ENCODE data around the gene PHACTR4. TPM values are rescaled to one million over a fixed set of nuclear protein-coding genes. Genes with fewer than 3 reads are reported as not detected.
A peak's percentile ranks its signal among the peaks of the same experiment; 100 is the strongest.
"Not testable (repeated sequence)": the region's sequence is repeated elsewhere in the genome, so short reads cannot be mapped to it uniquely, and the experiment has no call there.

Gene PHACTR4
- total and polyA plus RNA-seq, 9 of the 15 experiments (the other 6 are each of a cell fraction or from before 2014, with no cell fraction given): 6.4 to 43.6 (median 14.2) TPM

DNA sequence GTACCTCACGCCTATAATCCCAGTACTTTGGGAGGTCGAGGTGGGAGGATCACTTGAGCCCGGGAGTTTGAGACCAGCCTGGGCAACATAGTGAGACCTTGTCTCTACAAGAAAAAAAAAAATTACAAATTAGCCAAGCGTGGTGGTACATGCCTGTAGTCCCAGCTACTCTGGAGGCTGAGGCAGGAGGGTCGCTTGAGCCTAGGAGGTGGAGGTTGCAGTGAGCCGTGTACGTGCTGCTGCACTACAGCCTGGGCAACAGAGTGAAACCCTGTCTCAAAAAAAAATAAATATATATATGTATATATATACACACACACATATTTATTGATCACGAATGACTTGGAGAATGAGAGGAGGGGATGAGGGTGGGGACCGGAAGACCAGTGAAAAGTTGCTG lies 153.0 kb downstream of the PHACTR4 start:
- H3K4me1 ChIP-seq (replicated peaks in 1 of 2; ENCODE audit: control insufficient read depth in 2 of 2, insufficient read depth in 2 of 2, low read length in 2 of 2): peaks cover 56 to 57% of the 10 kb centered on the region in 2 experiments
- intact Hi-C loops (cut with micrococcal nuclease): not testable (repeated sequence)

DNA sequence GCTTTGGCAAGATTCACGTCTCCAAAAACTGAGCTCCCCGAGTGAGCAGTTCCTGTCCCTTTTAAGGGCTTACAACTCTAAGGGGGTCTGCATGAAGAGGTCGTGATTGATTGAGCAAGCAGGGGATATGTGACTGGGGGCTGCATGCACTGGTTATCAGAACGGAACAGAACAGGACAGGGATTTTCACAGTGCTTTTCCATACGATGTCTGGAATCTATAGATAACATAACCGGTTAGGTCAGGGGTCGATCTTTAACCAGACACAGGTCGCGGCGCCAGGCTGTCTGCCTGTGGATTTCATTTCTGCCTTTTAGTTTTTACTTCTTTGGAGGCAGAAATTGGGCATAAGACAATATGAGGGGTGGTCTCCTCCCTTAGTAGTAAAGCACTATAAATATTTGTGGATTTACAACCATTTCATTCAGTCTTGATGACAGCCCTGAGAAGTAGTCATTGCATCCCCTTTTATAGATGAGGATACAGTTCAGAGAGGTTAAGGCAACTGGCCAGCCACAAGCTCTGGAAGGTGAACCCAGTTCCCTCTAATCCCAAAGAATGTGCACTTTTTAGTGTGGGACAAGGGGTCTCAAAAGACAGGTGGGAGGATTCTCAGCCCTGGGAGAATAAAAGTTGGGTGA lies 155.6 kb downstream of the PHACTR4 start:
- BruUV-seq (replicated peaks); intact Hi-C loops (cut with micrococcal nuclease); H3K27me3 ChIP-seq (ENCODE audit: control insufficient read depth in 2 of 2, insufficient read depth in 2 of 2, low read length in 2 of 2); H3K4me3 ChIP-seq; H3K9me3 ChIP-seq (replicated peaks; ENCODE audit: control insufficient read depth, insufficient read depth, low read depth, low read length); in situ Hi-C loops (cut with MboI); H3K9me1 ChIP-seq (ENCODE audit: control insufficient read depth, insufficient read depth, low read length); CTCF ChIA-PET (ENCODE audit: low intra/inter-chr PET ratio); H2AFZ ChIP-seq (ENCODE audit: low read depth, low read length); H3K9ac ChIP-seq (ENCODE audit: insufficient read depth in 1 of 2, low read depth in 2 of 2, low read length in 2 of 2); TF ChIP-seq MYC (IDR thresholded peaks at IDR 0.05; ENCODE audit: low read depth, low read length): not testable (repeated sequence)
- peaks cover 50% of the 10 kb centered on the region for H4K20me1 ChIP-seq (replicated peaks; ENCODE audit: control insufficient read depth, insufficient read depth, low read length)
- H3K4me1 ChIP-seq (replicated peaks in 1 of 2; ENCODE audit: control insufficient read depth in 2 of 2, insufficient read depth in 2 of 2, low read length in 2 of 2): peaks cover 34 to 40% of the 10 kb centered on the region in 2 experiments
- FAIRE-seq (peak; percentile 70), ATAC-seq (peak; percentile 56), DNase-seq (ENCODE audit: extremely low read depth in 1 of 4, low spot score in 3 of 4) (peak in 1 of 4 experiments; percentile 68)
- H3K4me2 ChIP-seq (ENCODE audit: insufficient read depth, low read length): peak overlapping the region; percentile 19; the same call in 1 of the 2 replicates
- peaks cover 92% of the 10 kb centered on the region for H3K79me2 ChIP-seq (ENCODE audit: control insufficient read depth, insufficient read depth, low read length)
- WGBS (ENCODE audit: insufficient coverage, low coverage, missing lambda C conversion rate): 4% methylated on average over 10 of the region's 10 CpGs
- H3K27ac ChIP-seq (ENCODE audit: extremely low read depth, low read depth, low read length): peak overlapping the region; percentile 55; the same call in 2 of the 3 replicates
- POLR2A ChIA-PET: interaction anchor here (0.6 to 6.7 kb wide), 14 partner anchors 8 to 559 kb away, joined by 3 to 73 read pairs (median 6); partner anchors contain the start of genes RCC1 and RNU11
- H3K36me3 ChIP-seq (ENCODE audit: control insufficient read depth, insufficient read depth, low read length): peaks cover 72% of the 10 kb centered on the region
- peak; percentile 59 for TF ChIP-seq ATF7 (IDR thresholded peaks at IDR 0.05)
- TF ChIP-seq, protein P1, sequence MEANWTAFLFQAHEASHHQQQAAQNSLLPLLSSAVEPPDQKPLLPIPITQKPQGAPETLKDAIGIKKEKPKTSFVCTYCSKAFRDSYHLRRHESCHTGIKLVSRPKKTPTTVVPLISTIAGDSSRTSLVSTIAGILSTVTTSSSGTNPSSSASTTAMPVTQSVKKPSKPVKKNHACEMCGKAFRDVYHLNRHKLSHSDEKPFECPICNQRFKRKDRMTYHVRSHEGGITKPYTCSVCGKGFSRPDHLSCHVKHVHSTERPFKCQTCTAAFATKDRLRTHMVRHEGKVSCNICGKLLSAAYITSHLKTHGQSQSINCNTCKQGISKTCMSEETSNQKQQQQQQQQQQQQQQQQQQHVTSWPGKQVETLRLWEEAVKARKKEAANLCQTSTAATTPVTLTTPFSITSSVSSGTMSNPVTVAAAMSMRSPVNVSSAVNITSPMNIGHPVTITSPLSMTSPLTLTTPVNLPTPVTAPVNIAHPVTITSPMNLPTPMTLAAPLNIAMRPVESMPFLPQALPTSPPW (CRISPR knock-in tag; IDR thresholded peaks at IDR 0.05): peak; percentile 46; the same call in 1 of the 2 replicates
- TF ChIP-seq MYC (CRISPR knock-in tag; IDR thresholded peaks at IDR 0.05; ENCODE audit: borderline replicate concordance, low read depth): 0 out of 2 replicates have a peak, but pooled peaks have one; percentile 41
- TF ChIP-seq CC2D1A (IDR thresholded peaks at IDR 0.05): peak; percentile 84
- TF ChIP-seq MEF2D (tag; conservative IDR thresholded peaks at IDR 0.05; ENCODE audit: low read depth): peak; percentile 53; the same call in 1 of the 2 replicates
- TF ChIP-seq SMARCA4 (IDR thresholded peaks at IDR 0.05): peak; percentile 93
- peak; percentile 89 for TF ChIP-seq GATA2 (CRISPR knock-in tag; IDR thresholded peaks at IDR 0.05)
- TF ChIP-seq EP300 (IDR thresholded peaks at IDR 0.05; ENCODE audit: low read length): peak; percentile 89
- peak; percentile 73; the same call in 1 of the 2 replicates for TF ChIP-seq NCOA1 (IDR thresholded peaks at IDR 0.05; ENCODE audit: low read depth)
- peak; percentile 84 for TF ChIP-seq BCOR (IDR thresholded peaks at IDR 0.05)
- TF ChIP-seq MTA1 (IDR thresholded peaks at IDR 0.05; ENCODE audit: borderline replicate concordance): peak; percentile 83
- peak; percentile 69; the same call in 1 of the 2 replicates for TF ChIP-seq NR2C2 (CRISPR knock-in tag; IDR thresholded peaks at IDR 0.05)
- peak; percentile 90 for TF ChIP-seq NR2C2 (tag; IDR thresholded peaks at IDR 0.05)
- TF ChIP-seq ZEB2 (IDR thresholded peaks at IDR 0.05): 0 out of 2 replicates have a peak, but pooled peaks have one; percentile 60

More for the DNA sequence above, 153.0 kb downstream of the PHACTR4 start:
- H3K9ac ChIP-seq (ENCODE audit: insufficient read depth in 1 of 2, low read depth in 2 of 2, low read length in 2 of 2); BruUV-seq (replicated peaks); CTCF ChIA-PET (ENCODE audit: low intra/inter-chr PET ratio); H2AFZ ChIP-seq (ENCODE audit: low read depth, low read length); H3K9me3 ChIP-seq (replicated peaks; ENCODE audit: control insufficient read depth, insufficient read depth, low read depth, low read length); H3K4me3 ChIP-seq; ATAC-seq; H3K27me3 ChIP-seq (ENCODE audit: control insufficient read depth in 2 of 2, insufficient read depth in 2 of 2, low read length in 2 of 2); H3K9me1 ChIP-seq (ENCODE audit: control insufficient read depth, insufficient read depth, low read length); FAIRE-seq; H3K4me2 ChIP-seq (ENCODE audit: insufficient read depth, low read length); in situ Hi-C loops (cut with MboI); H3K27ac ChIP-seq (ENCODE audit: extremely low read depth, low read depth, low read length); DNase-seq (ENCODE audit: extremely low read depth in 1 of 4, low spot score in 3 of 4): not testable (repeated sequence)
- Histone ChIP-seq H4K20me1 (replicated peaks; ENCODE audit: control insufficient read depth, insufficient read depth, low read length) (peaks cover 52% of the 10 kb centered on the region), H3K79me2 (ENCODE audit: control insufficient read depth, insufficient read depth, low read length) (peaks cover 93% of the 10 kb centered on the region), H3K36me3 (ENCODE audit: control insufficient read depth, insufficient read depth, low read length) (peaks cover 65% of the 10 kb centered on the region)
- 0 out of 2 replicates have a peak, but pooled peaks have one; percentile 22 for TF ChIP-seq RBFOX2 (IDR thresholded peaks at IDR 0.05; ENCODE audit: low read depth, low read length)
- WGBS (ENCODE audit: insufficient coverage, low coverage, missing lambda C conversion rate): 79% methylated on average over 9 of the region's 9 CpGs
- POLR2A ChIA-PET: interaction anchor here (0.6 to 9.8 kb wide), 9 partner anchors 8 to 465 kb away, joined by 3 to 123 read pairs (median 4); partner anchors contain the start of genes RCC1 and RNU11

All from K562 (cell line).